CD4-positive, alpha-beta T cell treated with Interleukin-17A for 1 hour (primary cell): ENCODE data around the gene ELMO3.

Experiments used
- DNase-seq: peaks from one replicate; pipeline ENCODE4 v3.0.0-alpha.2; 2020

ELMO3 gene

DNA sequence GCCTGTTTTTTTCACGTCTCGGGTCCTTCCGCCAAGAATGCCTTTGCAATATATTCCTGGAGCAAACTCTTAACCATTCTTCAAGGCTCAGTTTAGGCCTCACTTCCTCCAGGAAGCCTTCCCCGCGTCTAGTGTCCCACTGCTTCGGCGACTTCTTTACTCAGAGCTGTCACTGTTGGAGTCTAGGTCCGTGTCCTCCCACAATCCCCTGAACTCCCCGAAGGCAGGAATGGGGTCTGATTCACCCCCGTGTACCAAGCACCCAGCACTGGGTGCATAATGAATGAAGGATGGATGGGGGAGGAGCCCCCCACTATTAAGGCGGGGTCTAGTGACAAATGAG is 15.7 kb upstream of the ELMO3 start:
- no peak for DNase-seq

DNA sequence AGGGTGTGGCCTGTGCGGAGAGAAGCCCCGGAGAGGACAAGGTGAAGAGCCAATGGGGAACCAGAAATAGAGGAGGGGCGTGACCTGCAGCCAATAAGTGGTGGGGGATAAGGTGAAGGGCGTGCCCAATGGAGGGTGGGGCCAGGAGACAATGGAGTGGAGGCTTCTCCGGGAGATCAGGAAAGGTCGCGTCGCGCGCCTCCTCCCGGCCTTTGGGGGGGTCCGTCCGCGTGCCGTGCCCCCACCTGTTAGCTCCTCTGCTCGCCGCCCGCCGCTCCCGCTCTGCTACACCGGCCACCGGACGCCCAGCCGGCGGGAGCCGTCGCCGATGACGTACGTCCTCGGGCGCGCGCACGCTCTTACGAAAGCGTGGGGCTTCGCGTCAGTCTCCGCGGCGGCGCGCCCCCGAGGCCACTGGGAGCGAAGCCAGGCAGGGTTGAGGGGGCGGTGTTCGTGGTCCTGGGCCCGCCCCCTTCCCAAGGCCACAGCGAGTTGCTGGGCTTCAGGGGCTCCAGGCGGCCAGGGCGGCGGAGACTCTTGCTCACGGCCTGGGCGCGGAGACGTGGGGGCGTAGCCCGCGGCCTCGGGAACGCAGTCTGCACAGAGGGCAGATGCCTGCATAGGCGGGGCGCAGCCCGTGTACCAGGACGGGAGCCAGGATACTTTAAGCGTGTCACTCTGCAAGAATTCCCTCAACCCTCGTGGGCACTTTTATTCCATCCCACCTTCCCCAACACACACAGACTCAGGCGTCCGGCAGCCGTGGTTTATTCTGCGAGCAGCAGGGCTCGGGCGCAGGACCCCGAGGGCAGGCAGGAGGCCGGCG is 15.1 kb upstream of the ELMO3 start, which contains the start of gene MATCAP1:
TSS of gene MATCAP1 (minus strand) at position 337 of the 826 bp plus-strand sequence. CDS start 3,353 bp downstream, outside the sequence.
- DNase-seq, result peak; percentile 98

DNA sequence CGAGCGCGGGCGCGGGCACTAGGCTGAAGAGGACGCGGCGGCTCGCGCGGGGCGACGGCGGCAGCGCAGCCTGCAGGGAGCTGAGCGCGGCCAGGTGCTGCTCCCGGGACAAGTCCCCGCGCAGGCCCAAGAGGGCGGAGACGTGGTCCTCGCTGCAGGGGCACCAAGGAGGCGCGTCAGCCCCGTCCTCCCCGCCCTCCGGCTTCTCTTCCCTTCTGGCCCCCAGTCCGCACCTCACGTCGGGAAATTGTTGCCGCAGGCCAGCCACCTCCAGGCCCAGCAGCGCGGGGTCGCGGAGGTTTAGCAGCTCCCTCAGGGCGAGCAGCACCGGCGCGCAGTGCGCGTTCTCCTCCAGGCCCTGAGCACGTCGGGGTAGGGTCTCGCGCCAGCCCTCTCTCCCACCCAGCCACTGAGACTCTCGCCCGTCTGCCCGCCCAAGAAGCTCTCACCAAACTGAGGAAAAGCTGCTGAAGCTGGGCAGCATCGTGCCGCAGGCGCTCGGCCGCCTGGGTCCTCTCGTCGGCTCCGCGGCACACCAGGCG is 14.4 kb upstream of the ELMO3 start:
- no peak for DNase-seq

DNA sequence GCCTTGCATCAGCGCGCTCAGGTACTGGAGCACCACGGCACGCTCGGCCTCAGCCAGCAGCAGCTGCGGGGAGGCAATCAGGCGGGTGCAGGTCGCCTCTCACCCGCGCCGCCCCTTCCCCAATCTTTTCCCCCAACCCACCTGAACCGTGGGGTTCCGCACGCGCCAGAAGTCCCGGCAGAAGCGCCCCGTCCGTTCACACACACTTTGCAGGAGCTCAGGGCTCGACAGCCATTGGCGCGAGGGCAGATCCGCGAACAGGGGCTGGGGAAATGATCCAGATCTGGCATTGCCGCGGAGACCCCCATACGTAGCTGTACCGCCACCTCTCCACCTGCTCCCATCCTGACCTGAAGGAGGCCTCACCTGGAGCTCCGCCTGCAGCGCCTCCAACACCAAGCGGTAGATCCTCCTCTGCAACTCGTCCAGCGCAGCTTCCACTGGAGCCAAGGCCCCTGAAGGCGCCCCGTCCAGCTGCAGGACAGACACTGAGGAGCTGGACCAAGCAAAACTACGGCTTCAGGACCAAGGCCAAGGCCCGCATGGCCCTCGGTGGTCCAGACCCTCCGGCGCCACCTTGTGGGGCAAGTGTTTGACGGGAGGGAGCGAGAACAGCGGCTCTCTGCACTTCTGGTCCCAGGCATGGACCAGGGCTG is 13.8 kb upstream of the ELMO3 start:
- DNase-seq, result peak; percentile 85

DNA sequence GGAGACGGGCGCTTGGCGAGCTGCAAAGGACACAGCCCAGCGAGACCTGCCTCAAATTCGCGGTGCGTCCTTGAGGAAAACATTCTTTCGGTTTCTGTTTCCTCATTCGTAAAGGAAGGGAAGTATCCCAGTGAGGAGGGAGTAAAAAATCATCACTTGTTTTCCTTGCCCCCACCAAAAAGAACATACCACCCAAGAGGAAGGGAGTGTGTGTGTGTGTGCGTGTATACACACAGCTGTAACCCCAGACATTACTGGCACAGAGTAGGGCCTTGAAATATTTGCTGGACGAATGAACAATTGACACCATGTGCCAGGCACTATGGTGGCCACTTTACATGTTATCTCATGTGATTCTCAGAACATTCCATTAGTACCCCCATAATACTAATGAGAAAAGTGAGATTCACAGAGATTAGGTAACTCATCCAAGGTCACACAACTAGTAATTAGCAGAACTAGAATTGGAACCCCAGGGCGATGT is 13.2 kb upstream of the ELMO3 start:
- no peak for DNase-seq

DNA sequence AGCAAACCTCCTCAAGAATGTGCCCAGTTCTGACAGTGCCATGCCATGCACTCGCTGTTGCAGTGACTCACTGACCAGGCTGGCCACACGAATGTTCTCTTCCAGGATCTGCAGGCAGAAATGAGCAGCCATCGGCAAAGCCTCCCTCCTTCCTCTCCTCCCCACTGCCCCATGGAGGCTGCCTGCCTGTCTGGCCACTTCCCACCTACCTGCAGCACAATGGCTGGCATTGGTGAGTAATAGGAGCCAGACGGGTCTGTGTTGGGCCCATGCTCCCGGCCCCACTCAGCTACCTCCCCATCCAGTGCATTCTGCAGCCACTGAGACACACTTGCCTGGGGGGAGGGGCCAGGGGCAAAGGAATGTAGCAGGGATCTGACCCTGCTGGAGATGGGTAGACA is 12.4 kb upstream of the ELMO3 start:
- no peak for DNase-seq

DNA sequence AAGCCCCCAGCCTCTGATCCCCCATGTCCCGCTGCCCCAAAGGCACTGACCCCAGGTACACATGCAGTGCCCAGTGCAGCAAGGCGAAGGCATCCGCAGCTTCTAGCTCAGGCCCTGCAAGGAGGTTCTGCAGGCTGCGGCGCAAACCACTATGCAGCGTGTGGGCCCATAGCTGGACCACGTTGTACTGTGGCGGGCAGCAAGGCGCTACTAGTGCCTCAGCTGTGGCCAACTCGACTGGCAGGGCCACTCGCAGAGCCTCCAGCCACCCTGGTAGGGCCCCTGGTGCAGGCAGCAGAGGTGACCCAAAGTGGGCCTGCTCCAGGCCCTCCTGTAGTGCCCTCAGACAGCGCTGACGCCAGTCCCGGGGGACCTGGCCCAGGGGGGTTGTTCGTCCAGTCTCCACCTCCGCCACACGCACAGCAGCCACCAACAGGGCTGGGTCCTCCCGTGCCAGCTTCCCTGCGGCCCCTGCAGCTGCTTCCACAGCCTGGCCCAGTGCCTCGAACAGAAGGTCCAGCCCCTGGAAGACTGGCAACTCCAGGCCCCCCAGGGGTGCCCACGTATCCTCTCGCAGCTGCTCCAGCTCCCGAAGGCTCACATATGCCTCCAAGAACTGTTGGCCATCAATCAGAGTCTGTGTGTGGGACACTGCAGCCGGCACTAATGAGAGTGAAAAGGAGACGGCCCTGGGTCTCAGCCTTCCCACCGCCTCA is 11.6 kb upstream of the ELMO3 start:
- DNase-seq, result no peak

DNA sequence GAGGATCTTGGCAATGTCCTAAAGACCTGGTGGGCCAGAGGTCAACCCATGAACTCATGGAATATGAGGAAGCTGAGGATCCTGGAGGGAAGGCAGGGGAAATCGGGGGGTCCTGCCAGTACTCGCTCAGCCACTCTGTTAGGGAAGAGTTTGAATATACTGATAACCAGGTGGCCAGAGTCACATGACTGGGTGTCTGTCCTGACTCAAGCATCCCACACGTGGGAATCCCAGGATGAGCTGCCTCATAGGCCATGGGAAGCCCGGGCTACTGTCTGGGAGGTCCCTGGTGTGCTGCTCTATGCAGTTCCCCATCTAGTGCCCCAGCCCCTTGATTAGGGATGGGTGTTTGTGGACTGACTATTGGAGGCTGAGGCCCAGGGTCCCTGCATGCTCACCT is 10.6 kb upstream of the ELMO3 start:
- no peak for DNase-seq

DNA sequence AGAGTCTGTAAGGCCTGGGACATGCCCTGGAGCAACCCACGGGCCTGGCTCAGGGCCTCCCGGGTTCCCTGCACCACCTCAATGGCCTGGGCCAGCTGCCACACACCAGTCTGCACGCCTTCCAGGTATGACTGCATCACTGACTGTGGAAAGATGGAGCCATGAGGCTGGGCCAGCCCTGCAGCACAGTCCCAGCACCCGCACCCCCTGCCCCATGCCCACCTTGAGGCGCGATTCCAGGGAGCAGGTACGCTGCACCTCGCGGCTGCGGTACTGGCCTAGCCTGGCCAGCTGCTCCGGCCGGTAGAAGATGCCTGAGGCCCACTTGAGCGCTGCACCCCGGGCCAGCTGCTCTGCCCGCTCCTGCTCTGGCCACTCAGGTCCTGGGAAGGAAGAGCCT is 10.1 kb upstream of the ELMO3 start:
- DNase-seq, result no peak

DNA sequence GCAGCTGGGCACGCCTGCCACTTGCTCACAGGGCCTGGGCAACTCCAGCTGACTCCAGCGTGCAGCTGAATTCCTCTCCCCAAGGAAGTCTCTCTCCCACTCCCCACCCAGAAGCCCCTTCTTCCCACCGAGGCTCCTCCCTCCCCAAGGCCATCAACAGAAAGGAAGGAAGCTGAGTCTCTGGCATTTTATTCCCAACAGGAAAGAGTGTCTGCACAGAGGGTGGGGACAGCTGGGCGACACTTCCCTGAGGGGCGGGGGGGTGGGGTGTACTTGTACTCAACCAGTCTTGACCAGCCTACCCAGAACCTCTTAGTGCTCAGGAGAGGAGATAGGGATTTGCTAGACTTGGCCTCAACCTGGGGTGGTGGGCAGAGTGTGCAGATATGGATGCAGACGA is 8.9 kb upstream of the ELMO3 start, which contains the start of gene EXOC3L1:
TSS of gene EXOC3L1 (minus strand) at position 96 of the 400 bp plus-strand sequence. CDS start 460 bp downstream, outside the sequence.
- no peak for DNase-seq

DNA sequence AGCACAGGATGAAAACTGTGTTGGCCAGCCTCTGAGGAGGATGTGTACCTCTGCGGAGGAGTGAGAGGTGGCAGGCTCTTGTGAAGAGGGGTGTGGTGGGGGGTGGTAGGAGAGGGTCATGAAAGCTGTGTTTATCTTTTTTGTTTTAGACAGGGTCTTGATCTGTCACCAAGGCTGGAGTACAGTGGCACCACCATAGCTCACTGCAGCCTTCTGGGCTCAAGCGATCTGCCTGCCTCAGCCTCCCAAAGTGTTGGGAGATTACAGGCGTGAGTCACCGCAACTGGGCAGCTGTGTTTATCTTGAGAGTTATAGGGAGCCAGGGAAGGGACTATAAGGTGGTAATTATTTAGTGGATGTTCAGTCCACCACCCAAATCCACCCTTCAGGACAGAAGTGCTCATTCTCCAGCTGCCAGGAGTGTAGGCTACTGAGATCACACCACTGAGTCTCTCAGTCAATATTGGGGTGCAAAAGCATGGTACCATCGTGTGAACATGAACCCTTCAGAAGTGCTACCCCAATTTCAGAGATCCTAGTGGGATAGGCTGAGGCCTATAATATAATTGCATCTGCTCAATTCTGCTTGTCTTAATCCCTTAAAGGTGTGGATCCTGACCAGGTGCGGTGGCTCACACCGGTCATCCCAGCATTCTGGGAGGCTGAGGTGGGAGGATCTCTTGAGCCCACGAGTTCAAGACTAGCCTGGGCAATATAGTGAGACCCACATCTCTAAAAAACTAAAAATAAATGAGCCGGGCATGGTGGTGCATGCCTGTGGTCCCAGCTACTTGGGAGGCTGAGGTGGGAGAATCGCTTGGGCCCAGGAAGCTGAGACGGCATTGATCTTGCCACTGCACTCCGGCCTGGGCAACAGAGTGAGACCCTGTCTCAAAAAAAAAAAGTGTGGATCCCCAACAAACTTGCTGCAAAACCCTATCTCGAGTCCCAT is 8.2 kb upstream of the ELMO3 start:
- no peak for DNase-seq

DNA sequence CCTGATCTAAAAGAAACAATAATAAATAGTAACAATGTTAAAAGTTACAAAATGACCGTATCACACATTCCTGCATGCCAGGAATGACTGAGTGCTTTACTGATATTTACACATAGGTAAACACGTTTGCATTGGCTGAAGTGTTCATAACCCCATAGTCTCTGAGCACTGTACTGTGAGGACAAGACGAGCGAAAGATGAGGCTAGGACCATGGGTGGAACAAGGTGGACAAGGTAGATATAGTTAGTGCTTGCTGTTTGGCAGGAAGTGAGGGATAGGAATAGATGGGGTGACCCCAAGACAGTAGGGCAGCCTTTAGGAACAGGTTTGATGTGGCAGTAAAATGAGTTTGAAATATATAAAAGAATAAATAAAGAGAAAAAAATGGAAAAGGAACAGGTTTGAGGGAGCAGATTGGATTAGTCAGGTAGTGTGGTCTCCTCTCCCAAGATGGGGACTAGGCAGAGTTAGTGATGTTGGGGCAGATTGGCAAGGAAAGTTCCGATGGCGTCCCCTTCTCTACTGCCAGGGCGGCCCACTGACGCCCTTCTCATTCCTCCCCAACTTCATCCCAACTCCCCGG is 7.4 kb upstream of the ELMO3 start:
- DNase-seq, result no peak

DNA sequence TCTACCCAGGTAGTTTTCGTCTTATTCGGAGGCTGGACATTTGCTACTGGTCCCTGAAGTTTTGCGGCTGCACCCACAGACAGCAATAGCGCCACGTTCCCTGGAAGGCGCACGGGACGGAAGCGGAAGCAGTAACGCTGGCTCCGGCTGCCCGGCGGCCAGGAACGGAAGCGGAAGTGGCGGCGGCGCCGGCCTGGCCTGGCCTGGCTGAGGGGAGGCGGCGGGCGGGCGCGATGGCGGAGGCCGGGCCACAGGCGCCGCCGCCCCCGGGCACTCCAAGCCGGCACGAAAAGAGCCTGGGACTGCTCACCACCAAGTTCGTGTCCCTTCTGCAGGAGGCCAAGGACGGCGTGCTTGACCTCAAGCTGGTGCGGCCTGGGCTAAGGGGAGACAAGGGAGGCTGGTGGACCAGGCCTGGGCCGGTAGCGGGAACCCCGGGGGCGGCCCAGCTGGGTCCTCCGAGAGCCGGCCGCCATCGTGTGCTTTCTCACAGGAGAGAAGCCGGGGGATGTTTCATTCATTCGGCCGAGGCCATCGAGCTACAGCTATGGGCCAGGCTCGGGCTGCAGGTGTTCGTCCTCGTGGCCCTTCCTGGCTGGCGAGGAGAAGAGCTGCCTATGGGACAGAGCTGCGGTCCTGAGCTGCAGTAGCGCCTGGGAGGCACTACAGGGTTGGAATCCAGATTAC is 6.8 kb upstream of the ELMO3 start, which contains the start of gene E2F4:
TSS of gene E2F4 (plus strand) at position 161 of the 687 bp plus-strand sequence. CDS start at position 234, 73 bp downstream.
- peak; percentile 90 for DNase-seq

DNA sequence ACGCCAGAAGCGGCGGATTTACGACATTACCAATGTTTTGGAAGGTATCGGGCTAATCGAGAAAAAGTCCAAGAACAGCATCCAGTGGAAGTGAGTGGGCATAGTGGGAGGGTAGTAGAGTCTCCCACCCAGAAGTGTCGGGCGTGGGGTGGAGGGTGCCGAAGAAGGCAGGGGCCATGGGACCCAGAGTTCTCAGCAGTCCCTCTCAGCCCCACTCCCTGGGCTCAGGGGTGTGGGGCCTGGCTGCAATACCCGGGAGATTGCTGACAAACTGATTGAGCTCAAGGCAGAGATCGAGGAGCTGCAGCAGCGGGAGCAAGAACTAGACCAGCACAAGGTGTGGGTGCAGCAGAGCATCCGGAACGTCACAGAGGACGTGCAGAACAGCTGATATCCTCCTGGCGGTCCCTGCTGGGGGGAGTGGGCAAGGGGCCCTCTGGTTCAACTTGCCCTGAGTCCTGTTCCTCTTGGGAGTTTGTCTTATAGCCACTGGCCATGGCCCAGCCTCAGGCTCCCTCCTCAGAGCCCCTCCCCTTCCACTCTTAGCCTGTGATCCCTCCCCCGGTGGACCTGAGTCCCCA is 6.1 kb upstream of the ELMO3 start:
- DNase-seq, result no peak

DNA sequence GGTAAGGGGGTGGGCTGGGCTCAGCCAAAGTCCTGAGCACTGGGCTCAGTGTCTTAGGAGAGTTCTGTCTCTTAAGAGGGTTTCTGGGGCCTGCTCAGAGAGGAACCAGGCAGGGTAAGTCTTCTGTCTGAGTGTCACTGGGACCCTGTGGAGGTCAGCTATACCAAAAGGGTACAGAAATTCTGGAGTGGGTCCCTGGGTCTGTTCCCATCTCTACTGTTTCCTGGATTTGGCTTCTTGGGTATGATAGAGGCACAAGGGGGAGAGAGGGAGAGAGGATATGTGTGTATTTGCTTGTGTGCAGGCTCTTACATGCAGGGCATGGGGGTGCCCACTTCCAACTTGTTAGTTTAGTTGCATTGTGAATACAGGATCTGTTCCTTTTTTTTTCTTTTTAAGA is 5.4 kb upstream of the ELMO3 start:
- DNase-seq, result no peak

DNA sequence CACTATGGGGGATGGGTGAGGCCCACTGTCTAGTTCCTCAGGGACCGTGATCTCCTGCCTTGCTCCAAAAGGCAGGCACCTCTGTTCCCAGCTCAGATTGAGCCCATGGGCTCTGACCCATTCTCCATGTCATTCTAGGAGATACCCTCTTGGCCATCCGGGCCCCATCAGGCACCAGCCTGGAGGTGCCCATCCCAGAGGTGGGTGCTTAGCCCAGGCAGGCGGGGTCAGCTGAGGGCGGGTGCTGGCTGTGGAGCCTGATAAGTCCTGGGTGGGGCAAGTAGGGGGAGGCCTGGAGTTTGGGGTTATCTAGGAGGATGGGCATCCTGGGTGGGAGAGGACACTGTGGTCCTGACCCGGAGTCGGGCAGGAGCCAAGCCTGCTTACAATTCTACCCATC is 4.7 kb upstream of the ELMO3 start:
- no peak for DNase-seq

DNA sequence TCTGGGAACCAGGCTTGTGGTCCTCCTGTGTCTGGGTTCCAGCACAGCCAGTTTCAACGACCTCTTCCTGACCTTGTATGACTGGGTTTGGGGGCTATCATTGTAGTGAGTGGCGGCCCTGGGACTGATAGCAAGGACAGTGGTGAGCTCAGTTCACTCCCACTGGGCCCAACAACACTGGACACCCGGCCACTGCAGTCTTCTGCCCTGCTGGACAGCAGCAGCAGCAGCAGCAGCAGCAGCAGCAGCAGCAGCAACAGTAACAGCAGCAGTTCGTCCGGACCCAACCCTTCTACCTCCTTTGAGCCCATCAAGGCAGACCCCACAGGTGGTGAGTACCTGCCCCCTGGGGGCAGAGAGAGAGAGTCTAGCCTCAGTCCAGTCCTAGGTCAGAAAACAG is 3.3 kb upstream of the ELMO3 start:
- DNase-seq, result no peak

DNA sequence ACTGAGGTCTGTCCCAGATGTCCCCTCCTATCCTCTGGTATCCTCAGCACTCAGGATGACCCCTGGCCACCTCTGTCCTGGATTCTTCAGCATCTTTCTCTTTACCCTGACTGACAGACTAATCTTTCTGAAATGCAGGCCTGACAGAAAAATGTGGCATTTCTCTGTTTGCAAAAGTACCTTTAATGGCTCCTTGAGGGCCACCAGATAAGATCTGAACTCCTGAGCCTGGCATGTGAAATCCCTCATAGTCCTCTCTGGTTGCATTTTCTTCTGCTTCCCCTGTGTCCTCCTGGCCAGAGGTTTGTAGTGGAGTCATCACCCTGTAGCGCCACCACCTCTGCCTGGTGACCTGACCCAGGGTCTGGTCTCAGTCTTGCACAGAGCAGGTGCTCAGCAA is 2.0 kb upstream of the ELMO3 start:
- DNase-seq, result no peak

DNA sequence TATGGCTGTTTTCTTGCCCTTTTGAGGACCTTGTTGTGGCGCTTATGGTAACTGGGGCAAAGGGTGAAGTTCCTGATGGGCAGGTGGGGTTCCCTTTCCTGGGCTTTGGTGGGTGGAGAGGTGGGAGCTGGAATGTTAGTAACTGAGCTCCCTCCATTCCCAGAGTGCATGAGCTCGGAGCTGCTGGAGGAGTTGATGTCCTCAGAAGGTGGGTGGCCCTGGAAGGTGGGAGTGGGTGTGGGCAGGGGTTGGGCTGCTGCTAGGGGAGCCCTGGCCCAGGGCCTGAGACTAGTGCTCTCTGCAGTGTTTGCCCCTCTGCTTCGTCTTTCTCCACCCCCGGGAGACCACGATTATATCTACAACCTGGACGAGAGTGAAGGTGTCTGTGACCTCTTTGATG is 1.2 kb upstream of the ELMO3 start:
- DNase-seq, result no peak

DNA sequence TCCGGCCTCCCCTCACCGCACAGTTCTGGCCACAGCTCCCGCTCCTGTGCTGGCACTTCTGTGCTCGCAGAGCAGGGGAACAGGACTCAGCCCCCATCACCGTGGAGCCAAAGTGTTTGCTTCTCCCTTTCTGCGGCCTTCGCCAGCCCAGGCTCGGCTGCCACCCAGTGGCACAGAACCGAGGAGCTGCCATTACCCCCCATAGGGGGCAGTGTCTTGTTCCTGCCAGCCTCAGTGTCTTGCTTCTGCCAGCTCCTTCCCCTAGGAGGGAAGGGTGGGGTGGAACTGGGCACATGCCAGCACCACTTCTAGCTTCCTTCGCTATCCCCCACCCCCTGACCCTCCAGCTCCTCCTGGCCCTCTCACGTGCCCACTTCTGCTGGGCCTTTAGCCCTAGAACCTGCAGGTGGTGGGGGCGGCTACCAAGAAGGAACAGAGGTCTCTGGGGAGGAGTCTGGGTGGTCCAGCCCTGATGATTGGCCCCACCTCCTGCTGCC is 645 bp upstream of the ELMO3 start:
- peak; percentile 32 for DNase-seq
